ENCODE measurements around the gene ZNF474.

Gene ZNF474

DNA sequence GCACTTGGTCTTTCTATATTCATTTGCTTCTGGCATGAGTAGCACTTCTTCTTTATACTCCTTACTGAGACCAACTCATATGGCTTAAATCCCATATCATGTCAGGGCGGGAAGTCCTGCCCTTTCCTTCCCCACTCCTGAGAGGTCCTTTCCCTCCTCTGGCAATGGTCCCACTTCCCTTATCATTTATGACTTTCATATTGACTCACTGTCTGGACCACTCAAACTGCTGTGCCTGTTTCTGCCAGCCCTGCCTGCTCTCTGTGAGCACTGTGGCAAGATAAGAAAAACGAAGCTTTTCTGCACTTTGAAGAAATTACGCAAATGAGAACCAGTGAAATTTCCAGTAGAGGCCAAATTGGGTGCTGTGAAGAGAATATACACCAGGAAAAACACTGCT is 58.1 kb downstream of the ZNF474 start:
- Histone ChIP-seq H3K9me3 (ENCODE audit: control insufficient read depth, low read depth, low read length) (no peaks in the 10 kb centered on the region), H3K4me1 (ENCODE audit: control insufficient read depth, low read depth, low read length) (peaks cover 11% of the 10 kb centered on the region), H3K36me3 (ENCODE audit: control insufficient read depth, low read depth, low read length) (no peaks in the 10 kb centered on the region), H3K9ac (ENCODE audit: low read length) (no peak overlapping the region), H3K4me3 (ENCODE audit: low read length) (no peak overlapping the region), H3K27me3 (ENCODE audit: control insufficient read depth, insufficient read depth, low read length) (no peaks in the 10 kb centered on the region), H3K27ac (ENCODE audit: low read length) (no peak overlapping the region)

DNA sequence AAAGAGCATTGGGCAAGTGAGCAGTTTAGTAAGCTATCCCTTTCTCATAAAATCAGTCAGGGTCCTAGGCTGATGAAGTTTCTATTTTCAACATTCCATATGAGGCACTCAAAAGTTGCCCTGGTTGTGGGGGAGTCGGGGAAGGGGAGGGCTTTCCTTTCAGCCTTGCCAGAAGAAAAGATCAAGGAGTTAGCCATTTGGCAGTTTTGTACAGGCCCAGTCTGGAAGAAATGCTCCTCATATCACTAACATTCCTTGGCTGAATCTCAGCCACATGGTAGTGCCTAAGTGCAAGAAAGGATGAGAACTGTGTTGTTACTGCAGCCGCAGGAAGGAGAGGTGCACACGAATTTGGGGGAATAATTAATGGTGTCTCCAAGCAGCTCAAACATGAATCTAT is 60.8 kb downstream of the ZNF474 start:
- no peak overlapping the region for H3K4me3 ChIP-seq (ENCODE audit: low read length)
- no peaks in the 10 kb centered on the region for H3K4me1 ChIP-seq (ENCODE audit: control insufficient read depth, low read depth, low read length)
- H3K27ac ChIP-seq (ENCODE audit: low read length) = no peak overlapping the region
- H3K27me3 ChIP-seq (ENCODE audit: control insufficient read depth, insufficient read depth, low read length) = no peaks in the 10 kb centered on the region
- H3K9me3 ChIP-seq (ENCODE audit: control insufficient read depth, low read depth, low read length) = no peaks in the 10 kb centered on the region
- H3K9ac ChIP-seq (ENCODE audit: low read length) = no peak overlapping the region
- H3K36me3 ChIP-seq (ENCODE audit: control insufficient read depth, low read depth, low read length) = no peaks in the 10 kb centered on the region

DNA sequence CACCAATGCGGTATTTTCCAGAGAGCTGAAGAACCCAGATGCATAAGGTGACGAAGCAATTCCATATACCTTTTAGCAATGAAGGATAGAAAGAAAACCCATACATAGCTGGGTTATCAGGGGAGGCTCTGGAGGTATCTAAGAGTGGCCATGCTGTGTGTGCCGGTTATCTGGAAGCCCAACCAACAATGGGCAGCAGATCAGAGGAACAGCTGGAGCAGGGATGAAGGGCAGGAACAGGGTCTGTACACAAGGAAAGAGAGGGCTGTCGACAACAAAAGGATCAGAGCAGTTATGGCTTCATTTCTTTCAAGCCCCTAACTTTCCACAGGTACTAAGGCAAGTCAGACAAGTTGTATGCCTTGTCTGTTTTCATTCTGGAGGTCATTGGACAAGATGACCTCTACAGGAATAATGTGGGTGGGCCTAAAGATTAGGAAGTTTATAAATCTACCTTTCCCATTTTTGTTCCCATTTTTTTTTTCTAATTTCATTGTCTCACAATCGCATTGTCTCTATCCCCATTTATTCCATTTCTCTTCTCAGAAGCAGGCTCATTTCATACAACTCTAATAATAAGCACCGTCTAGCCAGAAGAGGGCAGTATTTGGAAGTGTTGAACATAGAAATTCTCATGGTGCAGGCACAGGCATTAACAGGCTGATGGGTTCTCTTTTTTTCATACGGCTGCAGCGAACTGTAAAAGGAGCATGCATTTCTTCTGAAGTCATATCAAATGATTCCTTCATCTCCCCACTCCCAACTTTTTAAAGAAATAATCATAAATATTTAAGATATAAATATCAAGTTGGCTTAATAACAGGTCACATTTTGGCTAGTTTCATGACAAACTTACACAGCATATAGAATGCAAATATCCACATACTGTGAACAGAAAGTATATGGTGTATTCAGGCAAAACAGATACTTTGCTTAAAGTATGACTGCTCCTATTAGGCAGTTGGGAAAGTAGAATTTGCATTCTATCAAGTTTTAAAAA is 63.5 kb downstream of the ZNF474 start:
- Histone ChIP-seq H3K4me3 (ENCODE audit: low read length) (no peak overlapping the region), H3K27me3 (ENCODE audit: control insufficient read depth, insufficient read depth, low read length) (no peaks in the 10 kb centered on the region), H3K9me3 (ENCODE audit: control insufficient read depth, low read depth, low read length) (no peaks in the 10 kb centered on the region), H3K27ac (ENCODE audit: low read length) (no peak overlapping the region), H3K9ac (ENCODE audit: low read length) (no peak overlapping the region), H3K36me3 (ENCODE audit: control insufficient read depth, low read depth, low read length) (no peaks in the 10 kb centered on the region), H3K4me1 (ENCODE audit: control insufficient read depth, low read depth, low read length) (no peaks in the 10 kb centered on the region)

GRCh38 chr5:122195802-122196394 is 66.6 kb downstream of the ZNF474 start:
- no peaks in the 10 kb centered on the region for H3K4me1 ChIP-seq (ENCODE audit: control insufficient read depth, low read depth, low read length)

GRCh38 chr5:122199146-122199545 is 69.8 kb downstream of the ZNF474 start:
- Histone ChIP-seq H3K9ac (ENCODE audit: low read length) (no peak overlapping the region), H3K4me1 (ENCODE audit: control insufficient read depth, low read depth, low read length) (no peaks in the 10 kb centered on the region), H3K4me3 (ENCODE audit: low read length) (no peak overlapping the region), H3K27me3 (ENCODE audit: control insufficient read depth, insufficient read depth, low read length) (no peaks in the 10 kb centered on the region), H3K36me3 (ENCODE audit: control insufficient read depth, low read depth, low read length) (no peaks in the 10 kb centered on the region), H3K27ac (ENCODE audit: low read length) (no peak overlapping the region), H3K9me3 (ENCODE audit: control insufficient read depth, low read depth, low read length) (no peaks in the 10 kb centered on the region)

More at GRCh38 chr5:122195802-122196394, 66.6 kb downstream of the ZNF474 start:
- H3K36me3 ChIP-seq (ENCODE audit: control insufficient read depth, low read depth, low read length) = no peaks in the 10 kb centered on the region
- H3K9me3 ChIP-seq (ENCODE audit: control insufficient read depth, low read depth, low read length) = no peaks in the 10 kb centered on the region
- no peaks in the 10 kb centered on the region for H3K27me3 ChIP-seq (ENCODE audit: control insufficient read depth, insufficient read depth, low read length)
- no peak overlapping the region for H3K9ac ChIP-seq (ENCODE audit: low read length)
- no peak overlapping the region for H3K4me3 ChIP-seq (ENCODE audit: low read length)
- H3K27ac ChIP-seq (ENCODE audit: low read length) = no peak overlapping the region

- Histone ChIP-seq H3K27ac (ENCODE audit: low read length) (no peak overlapping the region), H3K9ac (ENCODE audit: low read length) (no peak overlapping the region), H3K27me3 (ENCODE audit: control insufficient read depth, insufficient read depth, low read length) (no peaks in the 10 kb centered on the region), H3K4me3 (ENCODE audit: low read length) (no peak overlapping the region), H3K4me1 (ENCODE audit: control insufficient read depth, low read depth, low read length) (no peaks in the 10 kb centered on the region), H3K36me3 (ENCODE audit: control insufficient read depth, low read depth, low read length) (no peaks in the 10 kb centered on the region), H3K9me3 (ENCODE audit: control insufficient read depth, low read depth, low read length) (no peaks in the 10 kb centered on the region)
Observed at GRCh38 chr5:122200450-122200849, 71.1 kb downstream of the ZNF474 start.

DNA sequence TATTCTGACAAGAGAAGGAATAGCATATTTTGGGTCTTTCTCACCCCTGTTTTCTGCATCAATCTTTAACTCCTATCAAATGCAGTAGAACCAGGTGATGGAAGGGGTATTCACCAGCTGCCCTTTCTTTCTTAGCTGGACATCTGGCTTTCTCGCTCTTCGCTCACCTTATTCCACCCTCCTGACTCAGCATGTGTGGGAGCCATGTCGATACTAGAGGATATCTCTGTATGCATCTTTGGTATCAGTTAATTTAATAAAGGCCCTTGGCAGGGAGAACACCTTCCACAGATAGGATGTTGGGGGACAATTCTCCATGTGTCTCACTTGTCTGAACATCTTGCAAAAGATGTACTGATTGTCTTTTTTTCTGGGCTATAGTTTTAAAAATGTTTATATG is 71.5 kb downstream of the ZNF474 start:
- no peak overlapping the region for H3K27ac ChIP-seq (ENCODE audit: low read length)
- H3K9me3 ChIP-seq (ENCODE audit: control insufficient read depth, low read depth, low read length) = no peaks in the 10 kb centered on the region
- H3K27me3 ChIP-seq (ENCODE audit: control insufficient read depth, insufficient read depth, low read length) = no peaks in the 10 kb centered on the region
- H3K36me3 ChIP-seq (ENCODE audit: control insufficient read depth, low read depth, low read length) = no peaks in the 10 kb centered on the region
- no peaks in the 10 kb centered on the region for H3K4me1 ChIP-seq (ENCODE audit: control insufficient read depth, low read depth, low read length)
- H3K9ac ChIP-seq (ENCODE audit: low read length) = no peak overlapping the region
- no peak overlapping the region for H3K4me3 ChIP-seq (ENCODE audit: low read length)

- Histone ChIP-seq H3K4me3 (ENCODE audit: low read length) (no peak overlapping the region), H3K9ac (ENCODE audit: low read length) (no peak overlapping the region), H3K27ac (ENCODE audit: low read length) (no peak overlapping the region), H3K4me1 (ENCODE audit: control insufficient read depth, low read depth, low read length) (no peaks in the 10 kb centered on the region), H3K36me3 (ENCODE audit: control insufficient read depth, low read depth, low read length) (no peaks in the 10 kb centered on the region), H3K27me3 (ENCODE audit: control insufficient read depth, insufficient read depth, low read length) (no peaks in the 10 kb centered on the region), H3K9me3 (ENCODE audit: control insufficient read depth, low read depth, low read length) (no peaks in the 10 kb centered on the region)
Observed at GRCh38 chr5:122201365-122201764, 72.0 kb downstream of the ZNF474 start.

- Histone ChIP-seq H3K27ac (ENCODE audit: low read length) (no peak overlapping the region), H3K27me3 (ENCODE audit: control insufficient read depth, insufficient read depth, low read length) (no peaks in the 10 kb centered on the region), H3K9me3 (ENCODE audit: control insufficient read depth, low read depth, low read length) (no peaks in the 10 kb centered on the region), H3K9ac (ENCODE audit: low read length) (no peak overlapping the region), H3K4me3 (ENCODE audit: low read length) (no peak overlapping the region), H3K4me1 (ENCODE audit: control insufficient read depth, low read depth, low read length) (no peaks in the 10 kb centered on the region), H3K36me3 (ENCODE audit: control insufficient read depth, low read depth, low read length) (no peaks in the 10 kb centered on the region)
Observed at GRCh38 chr5:122202952-122203351, 73.6 kb downstream of the ZNF474 start.

Data from iPS-18a (cell line).